ENCODE data around the gene LRRC73.
A peak's percentile ranks its signal among the peaks of the same experiment; 100 is the strongest.

DNA sequence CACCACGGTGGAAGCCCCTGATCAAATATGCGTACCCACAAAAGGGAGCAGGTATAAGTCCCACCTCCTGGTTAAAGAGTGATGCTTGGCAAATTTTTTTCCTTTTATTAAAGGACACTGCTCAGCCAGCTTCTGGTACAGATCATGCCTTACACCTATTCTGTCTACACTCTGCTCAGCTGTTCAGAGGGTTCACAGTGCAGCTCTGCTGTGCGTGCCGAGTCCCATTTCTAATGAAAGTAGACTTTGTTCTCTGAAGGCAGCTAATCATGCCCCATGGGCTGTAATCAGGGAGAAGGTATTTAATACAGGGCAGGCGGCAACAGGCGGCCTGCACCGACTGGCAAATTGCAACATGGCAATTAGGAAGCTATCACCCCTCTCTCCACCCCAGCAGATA, 16.3 kb downstream of the LRRC73 start:
- TF ChIP-seq, protein P1, sequence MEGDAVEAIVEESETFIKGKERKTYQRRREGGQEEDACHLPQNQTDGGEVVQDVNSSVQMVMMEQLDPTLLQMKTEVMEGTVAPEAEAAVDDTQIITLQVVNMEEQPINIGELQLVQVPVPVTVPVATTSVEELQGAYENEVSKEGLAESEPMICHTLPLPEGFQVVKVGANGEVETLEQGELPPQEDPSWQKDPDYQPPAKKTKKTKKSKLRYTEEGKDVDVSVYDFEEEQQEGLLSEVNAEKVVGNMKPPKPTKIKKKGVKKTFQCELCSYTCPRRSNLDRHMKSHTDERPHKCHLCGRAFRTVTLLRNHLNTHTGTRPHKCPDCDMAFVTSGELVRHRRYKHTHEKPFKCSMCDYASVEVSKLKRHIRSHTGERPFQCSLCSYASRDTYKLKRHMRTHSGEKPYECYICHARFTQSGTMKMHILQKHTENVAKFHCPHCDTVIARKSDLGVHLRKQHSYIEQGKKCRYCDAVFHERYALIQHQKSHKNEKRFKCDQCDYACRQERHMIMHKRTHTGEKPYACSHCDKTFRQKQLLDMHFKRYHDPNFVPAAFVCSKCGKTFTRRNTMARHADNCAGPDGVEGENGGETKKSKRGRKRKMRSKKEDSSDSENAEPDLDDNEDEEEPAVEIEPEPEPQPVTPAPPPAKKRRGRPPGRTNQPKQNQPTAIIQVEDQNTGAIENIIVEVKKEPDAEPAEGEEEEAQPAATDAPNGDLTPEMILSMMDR (IDR thresholded peaks at IDR 0.05), result no peak
- TF ChIP-seq POLR2A (IDR thresholded peaks at IDR 0.05) (no peak), EP300 (IDR thresholded peaks at IDR 0.05) (no peak), POLR2AphosphoS5 (IDR thresholded peaks at IDR 0.05) (peak in 1 of 3 donors; percentile 53)
